ENCODE results near the gene POLR2J2.
"Not testable (repeated sequence)": the region's sequence is repeated elsewhere in the genome, so short reads cannot be mapped to it uniquely, and the experiment has no call there.

- not testable (repeated sequence) for TF ChIP-seq POLR2A, CTCF (IDR thresholded peaks at IDR 0.05)
Observed at GRCh38 chr7:102638848-102639247, 32.6 kb downstream of the POLR2J2 start.

Data from esophagus squamous epithelium (tissue), 4 donors.